Measurements from ENCODE around the gene ZSCAN21.

ZSCAN21 gene

DNA sequence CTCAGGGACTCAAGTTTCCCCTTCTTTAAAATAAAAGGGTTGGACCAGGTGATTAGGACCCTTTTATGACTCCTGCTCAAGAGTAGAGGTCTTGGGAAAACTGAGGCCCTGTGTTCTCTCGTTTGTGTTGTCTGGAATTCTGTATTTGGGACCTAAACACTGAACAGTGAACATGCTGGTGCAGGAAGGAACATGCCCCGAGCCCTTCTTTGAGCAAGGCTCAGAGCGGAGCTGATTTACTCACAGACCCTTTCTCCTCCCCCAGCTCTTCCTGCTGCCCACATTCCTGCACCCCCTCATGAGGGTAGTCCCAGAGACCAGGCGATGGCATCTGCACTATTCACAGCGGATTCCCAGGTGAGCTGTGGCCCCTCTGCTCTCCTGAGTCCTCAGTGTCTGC is 20.0 kb upstream of the ZSCAN21 start:
- no peak for DNase-seq

DNA sequence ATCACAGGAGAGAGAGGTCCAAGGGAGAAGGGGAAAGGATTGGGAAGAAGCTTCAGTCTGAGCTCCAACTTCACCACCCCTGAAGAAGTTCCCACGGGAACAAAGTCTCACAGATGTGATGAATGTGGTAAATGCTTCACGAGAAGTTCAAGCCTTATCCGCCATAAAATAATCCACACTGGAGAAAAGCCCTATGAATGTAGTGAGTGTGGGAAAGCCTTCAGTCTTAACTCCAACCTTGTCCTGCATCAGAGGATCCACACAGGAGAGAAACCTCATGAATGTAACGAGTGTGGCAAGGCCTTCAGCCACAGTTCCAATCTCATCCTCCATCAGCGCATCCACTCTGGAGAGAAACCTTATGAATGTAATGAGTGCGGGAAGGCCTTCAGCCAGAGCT is 16.0 kb upstream of the ZSCAN21 start:
- DNase-seq: no peak

DNA sequence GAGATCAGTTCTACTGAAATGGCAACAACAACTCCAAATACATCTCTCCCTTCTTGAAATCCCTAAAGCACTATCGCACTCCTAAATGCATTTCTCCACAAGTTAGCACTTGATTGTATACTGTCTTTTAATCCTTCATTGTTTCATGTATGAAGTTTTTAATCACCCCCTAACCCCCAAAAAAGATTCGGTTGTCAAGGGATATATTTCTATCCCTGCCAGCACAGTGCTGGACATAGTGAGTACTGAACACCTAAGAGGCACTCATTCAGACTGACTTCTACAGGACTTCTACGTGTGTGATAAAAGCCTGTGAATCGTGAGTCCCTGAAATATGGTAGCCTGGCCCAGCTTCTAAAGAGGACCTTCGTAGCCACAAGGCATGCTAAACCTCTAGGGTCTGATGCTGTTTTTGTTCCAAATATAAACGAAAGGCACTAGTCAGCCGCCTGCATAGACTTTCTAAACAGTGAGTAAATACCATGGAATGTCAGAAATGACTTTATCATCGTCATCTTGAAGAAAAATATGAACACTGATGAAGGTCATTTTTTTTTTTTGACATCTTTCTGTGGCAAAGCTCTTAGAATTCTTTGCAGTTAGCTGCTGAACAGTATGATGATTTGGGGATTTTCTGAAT is 14.6 kb upstream of the ZSCAN21 start:
- no peak for DNase-seq

DNA sequence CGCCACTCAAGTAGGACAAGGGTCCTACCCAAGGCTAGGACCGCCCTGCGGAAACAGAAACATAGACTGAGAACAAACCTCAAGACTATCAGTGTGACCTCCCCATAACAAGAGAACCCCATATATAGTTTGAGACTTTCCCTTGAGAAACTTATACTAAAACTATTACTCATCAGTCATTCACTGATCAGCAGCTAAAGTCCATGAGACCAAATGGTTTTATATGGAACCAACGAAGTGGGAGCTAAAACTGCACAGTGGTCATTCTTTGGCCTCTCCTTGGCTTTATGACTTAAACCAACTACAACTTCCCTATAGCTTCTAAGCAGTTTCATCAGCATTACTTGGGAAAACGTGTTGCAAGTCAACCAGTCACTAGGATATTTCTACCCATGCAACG is 13.7 kb upstream of the ZSCAN21 start:
- no peak for DNase-seq

DNA sequence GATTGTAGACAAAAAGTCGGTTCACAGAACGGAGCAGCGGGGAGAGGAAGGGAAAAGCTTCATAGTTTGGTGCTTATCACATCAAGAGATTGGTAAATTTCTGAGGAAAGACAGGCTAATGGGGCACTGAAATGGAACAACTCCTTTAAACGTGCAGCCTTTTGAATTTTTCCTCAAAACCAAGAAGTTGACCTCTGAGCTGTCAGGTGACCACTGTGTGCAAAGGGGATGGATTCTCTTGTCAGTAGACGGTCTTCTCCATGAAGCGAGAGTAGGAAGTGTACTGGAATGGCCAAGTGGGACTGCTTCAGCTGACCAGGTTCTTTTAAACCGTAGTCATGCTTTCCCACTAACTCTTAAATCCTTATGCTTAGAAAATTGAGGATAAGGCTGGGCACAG is 11.2 kb upstream of the ZSCAN21 start:
- no peak for DNase-seq

DNA sequence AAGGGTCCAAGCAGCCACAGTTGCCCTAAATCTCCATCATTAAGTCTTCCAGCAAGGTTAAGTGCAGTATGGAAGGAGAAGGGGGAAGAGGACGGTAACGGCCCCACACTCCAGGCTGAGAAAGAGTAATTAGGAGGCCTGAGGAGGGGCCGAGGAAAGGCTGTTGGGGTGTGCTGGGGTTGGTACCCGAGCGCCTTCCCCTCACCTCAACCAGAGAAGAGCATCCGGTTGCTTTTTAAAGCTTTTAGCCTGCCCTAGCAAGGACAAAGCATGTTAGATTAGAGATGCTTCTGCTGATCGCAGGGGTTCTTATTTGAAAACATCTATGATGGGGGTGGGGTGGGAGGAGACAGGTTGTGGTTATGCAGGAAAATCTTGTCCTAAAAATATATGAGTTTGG is 9.0 kb upstream of the ZSCAN21 start:
- DNase-seq: no peak

DNA sequence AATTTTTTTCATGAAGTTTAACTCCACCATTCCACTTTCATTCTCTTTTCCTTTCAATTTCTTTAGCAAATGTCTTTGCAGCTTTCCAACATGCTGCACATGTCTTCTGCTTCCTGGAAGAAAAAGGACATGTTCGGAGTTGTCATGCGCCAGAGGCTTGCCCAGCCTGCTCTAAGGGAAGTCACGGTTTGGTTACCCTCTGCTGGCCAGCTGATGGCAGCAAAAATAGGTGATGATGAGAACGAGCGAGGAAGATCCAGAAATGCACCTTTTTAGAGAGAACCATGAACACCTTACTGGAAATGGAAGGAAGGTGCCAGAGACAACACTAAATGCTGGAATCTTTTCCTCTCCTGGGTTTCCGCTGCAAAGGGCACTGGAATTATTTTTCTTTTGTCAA is 4.9 kb upstream of the ZSCAN21 start:
- DNase-seq: no peak

DNA sequence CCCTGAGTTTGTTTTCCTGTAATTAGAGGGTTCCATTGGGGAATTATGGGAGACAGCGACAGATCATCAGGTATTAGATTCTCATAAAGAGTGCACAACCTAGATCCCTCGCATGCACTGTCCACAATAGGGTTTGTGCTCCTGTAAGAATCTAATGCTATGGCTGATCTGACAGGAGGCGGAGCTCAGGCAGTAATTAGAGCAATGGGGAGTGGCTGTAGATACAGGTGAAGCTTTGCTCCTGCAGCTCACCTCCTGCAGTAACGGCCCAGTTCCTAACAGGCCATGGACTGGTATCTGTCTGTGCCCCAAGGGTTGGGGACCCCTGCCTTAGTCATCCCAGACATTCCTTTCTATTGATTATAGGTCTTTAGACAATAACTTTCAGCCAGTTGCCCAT is 894 bp upstream of the ZSCAN21 start:
- DNase-seq: no peak

DNA sequence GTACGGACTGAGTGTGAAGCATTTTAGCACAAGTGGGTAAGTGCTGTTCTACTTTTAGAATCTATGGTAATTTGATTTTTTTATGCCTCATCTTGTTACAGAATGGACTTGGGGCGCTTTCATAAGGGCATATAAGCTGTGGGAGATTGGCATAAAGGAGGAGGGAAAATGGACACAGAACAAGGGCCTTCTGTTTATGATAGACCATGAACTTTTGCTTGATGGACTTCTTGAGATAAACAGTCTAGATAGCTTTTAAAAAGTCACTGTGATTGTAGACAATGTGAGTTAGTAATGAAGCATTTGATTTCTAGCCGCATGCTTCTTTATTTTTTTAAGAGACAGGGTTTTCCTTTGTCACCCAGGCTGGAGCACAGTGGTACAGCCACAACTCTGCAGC is 2.0 kb downstream of the ZSCAN21 start:
- DNase-seq: no peak

DNA sequence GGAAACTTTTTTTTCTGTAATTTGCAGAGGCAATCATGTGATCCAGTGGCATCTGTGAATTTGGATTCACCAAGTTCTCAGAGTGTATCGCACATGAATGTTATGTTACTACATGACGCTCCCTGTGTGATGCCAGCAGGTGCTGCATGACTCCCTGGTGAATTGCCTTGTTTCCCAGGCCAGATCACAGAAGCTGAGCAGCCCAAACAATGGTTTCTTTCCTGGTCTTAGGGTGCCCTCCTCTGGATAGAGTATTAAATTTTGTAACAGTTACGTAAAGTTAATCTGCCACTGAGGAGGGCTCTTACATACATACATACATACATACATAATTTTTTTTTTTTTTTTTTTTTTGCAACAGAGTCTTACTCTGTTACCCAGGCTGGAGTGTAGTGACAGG is 3.6 kb downstream of the ZSCAN21 start:
- DNase-seq: peak; percentile 93

DNA sequence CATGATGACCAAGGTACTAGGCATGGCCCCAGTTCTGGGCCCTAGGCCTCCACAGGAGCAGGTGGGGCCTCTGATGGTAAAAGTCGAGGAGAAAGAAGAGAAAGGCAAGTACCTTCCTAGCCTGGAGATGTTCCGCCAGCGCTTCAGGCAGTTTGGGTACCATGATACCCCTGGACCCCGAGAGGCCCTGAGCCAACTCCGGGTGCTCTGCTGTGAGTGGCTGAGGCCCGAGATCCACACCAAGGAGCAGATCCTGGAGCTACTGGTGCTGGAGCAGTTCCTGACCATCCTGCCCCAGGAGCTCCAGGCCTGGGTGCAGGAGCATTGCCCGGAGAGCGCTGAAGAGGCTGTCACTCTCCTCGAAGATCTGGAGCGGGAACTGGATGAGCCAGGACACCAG is 7.4 kb downstream of the ZSCAN21 start:
- no peak for DNase-seq

DNA sequence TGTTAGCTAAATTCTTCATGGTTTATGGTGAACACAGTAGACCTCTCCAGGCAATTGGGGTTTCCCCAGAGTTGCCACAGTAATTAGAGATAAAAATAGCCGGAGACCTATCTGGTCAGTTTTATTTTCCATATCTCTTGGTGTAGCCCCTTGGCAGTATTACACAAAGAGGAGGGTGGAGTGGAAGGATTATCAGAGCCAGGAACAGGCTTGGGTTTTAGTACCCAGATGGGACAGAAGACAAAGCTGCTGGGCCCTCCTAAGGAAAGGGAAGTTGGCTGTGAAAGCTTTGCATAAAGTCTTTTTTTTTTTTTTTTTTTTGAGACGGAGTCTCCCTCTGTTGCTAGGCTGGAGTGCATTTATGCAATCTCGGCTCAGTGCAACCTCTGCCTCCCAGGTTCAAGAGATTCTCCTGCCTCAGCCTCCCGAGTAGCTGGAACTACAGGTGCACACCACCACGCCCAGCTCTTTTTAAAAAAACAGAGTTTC is 9.7 kb downstream of the ZSCAN21 start:
- DNase-seq: no peak

DNA sequence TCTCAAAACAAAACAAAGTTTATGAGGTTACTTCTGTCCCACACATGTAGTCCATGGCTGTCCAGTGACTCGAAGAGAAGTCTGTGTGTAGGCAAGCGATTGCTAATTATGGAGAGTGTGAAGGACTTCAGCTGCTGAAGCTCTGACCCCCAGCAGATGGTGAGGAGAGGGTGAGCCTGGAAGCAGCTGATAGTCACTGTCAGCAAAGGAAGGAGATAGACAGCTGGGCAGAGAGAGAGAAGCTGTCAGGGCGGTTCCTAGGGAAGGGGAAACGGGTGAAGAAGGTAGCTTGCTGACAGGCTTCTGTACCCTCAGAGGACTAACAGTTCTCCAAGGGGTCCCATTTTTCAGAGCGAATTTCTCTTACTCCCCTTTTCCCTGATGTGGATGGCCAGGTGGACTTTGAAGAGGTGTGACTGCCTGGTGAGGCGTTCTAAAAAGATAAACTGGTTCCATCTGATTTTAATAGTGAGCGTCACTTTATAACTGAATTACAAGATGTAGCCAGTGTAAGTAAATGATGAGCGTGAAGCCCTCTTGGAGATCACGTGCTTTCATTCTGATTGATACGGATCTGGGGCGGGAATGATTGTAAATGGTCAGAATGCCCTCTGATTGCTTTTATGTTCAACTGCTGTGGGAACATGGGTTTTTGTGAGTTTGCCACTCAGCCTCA is 12.1 kb downstream of the ZSCAN21 start:
- DNase-seq: no peak

DNA sequence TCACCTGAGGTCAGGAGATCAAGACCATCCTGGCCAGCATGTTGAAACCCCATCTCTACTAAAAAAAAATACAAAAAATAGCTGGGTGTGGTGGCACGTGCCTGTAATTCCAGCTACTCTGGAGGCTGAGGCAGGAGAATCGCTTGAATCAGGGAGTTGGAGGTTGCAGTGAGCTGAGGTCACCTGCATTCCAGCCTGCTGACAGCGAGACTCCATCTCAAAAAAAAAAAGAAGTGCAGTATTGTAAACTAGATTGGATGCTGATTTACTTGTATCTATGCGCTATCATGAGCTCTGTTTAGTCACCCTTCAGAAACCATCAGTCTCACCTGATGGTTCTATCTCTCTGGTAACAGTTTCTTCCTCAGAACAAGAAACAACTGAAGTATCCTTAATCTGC is 13.8 kb downstream of the ZSCAN21 start:
- DNase-seq: no peak

DNA sequence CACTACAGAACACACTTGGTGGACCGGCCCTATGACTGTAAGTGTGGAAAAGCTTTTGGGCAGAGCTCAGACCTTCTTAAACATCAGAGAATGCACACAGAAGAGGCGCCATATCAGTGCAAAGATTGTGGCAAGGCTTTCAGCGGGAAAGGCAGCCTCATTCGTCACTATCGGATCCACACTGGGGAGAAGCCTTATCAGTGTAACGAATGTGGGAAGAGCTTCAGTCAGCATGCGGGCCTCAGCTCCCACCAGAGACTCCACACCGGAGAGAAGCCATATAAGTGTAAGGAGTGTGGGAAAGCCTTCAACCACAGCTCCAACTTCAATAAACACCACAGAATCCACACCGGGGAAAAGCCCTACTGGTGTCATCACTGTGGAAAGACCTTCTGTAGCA is 14.6 kb downstream of the ZSCAN21 start:
- DNase-seq: no peak

DNA sequence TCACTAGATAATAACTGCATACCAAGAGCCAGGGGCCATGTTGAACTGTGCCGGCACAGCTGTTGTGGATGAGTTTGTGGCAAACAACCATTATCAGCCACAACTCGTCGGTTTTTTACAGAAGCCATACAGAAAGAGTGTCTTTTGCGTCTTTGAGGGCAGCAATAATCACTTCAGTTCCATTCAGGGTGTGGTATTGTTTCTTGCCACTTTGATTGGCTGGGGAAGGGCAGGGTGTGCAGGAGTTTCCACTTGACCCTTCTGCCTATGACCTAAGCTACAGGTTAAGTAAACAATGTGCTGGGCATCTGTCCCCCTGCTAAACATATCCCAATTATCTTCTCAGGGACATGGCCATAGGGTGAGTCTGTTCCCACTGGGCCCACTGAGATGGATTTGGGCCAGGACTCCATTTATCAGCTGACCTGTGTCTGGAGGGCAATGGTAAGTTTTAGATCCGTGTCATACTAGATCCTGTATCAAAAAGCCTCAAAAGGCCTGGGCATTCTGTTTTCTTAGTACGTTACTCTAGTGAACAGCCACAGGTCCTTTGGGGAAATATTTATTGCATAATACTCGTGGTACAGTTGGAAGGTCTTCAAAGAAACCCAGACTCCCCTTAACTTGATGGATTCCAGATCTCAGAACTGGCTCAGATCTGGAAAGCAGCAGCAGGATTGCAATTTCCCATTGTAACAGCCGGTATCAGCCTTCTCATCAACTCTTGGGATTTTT is 16.0 kb downstream of the ZSCAN21 start:
- no peak for DNase-seq

DNA sequence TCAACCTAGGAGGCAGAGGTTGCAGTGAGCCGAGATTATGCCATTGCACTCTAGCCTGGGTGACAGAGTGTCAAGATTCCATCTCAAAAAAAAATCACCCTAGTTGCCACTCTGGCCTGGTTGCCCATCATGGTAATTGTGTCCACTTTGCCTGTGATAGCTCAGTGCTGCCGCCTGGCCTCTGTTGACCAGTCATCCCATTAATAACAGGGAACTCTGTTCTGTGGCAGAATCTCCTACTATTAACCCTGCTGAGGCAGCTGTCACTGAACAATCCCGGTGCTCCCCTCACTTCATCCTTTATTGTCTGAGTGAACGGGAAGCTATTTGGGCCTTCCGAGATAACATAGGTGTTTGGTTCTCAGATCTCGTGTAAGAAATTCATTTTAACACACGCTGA is 17.4 kb downstream of the ZSCAN21 start:
- DNase-seq: no peak

DNA sequence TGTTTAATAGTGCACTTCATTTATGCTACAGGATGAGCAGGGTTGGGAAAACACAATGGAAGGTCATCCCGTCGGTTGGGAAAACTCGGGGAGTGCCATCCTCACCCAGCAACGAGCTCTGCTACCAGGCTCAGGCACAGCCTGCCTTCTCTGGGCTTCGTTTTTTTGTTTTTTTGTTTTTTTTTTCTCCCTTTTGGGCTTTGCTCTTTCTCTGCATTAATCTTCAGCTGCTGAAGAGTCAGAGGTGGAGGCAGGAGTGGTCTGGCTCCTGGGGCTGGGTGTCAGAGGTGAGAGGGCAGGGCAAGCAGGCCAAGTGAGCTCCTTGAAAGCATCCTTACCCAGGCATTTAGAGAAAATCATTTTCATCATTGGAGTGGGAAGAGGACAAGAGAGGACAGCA is 20.4 kb downstream of the ZSCAN21 start:
- DNase-seq: no peak

DNA sequence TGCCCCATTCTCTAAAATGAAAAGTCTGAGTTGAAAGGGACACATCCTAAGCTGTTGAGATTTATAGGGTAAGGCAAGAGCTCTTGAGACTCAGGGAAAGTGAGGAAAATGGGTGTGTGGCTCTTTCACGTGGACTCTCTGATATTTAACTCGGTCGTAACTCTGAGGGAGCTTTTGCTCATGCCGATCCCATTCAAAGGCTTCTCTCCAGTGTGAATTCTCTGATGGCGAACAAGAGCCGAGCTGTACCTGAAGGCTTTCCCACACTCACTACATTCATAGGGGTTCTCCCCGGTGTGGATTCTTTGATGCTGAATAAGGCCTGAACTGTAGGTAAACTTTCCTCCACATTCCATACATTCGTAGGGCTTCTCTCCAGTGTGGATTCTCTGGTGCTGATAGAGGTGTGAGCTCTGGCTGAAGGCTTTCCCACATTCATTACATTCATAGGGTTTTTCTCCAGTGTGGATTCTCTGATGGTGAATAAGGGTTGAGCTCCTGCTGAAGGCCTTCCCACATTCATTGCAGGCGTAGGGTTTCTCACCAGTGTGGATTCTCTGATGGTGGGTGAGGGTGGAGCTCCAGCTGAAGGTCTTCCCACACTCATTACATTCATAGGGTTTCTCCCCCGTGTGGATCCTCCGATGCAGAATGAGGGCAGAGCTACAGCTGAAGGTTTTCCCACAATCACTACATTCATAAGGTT is 21.6 kb downstream of the ZSCAN21 start:
- DNase-seq: no peak

DNA sequence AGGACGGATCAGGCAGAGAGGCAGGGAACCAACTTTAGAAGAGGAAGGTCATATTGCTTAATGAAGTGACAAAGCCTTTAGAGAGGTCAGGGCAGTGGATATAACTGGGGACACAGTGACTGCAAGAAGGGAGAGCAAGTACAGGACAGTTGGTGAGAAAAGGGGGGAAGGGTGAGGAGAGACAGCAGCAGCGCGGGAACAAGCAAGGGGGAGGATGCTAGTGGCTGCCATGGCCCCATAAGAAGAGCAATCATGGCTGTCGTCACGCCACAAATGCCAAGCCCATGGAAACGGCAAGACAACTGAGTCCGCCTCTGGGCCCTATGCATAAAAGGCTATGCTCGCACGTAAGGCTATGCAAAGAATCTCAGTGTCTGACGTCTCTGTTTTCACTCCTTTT is 22.9 kb downstream of the ZSCAN21 start:
- no peak for DNase-seq

DNA sequence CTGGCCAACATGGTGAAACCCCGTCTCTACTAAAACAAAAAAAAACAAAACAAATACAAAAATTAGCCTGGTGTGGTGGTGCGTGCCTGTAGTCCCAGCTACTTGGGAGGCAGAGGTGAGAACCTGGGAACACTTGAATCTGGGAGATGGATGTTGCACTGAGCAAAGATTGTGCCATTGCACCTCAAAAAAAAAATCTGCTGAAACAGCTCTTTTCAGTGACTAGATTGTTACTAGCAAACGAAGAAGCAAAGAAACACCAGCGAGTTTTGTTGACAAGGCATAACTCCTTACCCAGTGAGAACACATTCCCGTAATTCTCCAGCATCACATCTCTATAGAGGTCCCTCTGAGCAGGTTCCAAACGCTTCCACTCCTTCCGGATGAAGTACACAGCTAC is 25.3 kb downstream of the ZSCAN21 start:
- no peak for DNase-seq

DNA sequence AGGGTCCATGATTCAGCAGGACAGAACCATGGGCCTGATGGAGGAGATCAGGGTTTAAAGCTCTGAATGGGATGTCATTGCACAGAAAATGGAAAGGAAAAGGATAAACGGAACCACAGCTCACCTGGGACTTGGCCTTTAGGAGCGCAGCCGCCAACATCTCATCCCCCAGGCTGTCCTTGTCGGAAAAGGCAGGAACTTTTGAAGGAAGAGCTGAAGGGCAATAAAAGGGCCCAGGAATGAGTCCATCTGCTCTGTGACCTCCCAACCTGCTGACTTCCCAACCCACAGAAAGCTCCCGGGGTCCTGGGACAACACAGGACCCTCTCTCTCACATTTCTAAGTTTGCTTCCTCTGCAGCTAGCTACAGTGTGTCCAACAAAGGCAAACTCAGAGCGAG is 25.8 kb downstream of the ZSCAN21 start:
- no peak for DNase-seq

DNA sequence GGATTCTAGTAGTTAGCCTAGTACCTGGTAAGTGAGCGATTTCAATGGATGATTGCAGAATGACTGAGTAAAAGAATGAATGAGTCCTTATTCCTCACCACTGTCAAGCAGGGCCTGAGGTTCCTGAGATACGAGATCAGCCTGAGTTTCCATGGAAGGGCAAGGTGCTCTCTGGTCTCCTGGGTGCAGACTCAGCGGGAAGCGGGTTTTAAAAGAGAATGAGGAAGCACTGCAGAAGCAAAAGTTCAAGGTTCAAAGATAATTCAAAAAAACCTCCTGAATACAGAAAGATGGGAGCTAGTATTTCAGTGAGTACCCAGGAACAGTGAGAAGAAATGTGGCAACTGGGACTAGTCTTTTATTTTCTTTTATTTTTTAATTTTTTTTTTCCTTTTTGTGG is 27.6 kb downstream of the ZSCAN21 start:
- no peak for DNase-seq

All from NCI-H2171 (cell line).